Colonic mucosa (tissue), 4 donors: Measurements from ENCODE around the gene SLC1A3. TPM values are rescaled to one million over a fixed set of nuclear protein-coding genes. Genes with fewer than 3 reads are reported as not detected.

ENCODE experiments used
- DNase-seq: peaks from one replicate; pipeline ENCODE4 v3.0.0-alpha.2; 2020
- H3K27ac ChIP-seq: fragments of 200-600 bp; one replicate; pipeline ENCODE4 v1.8.0; 2021
- H3K27me3 ChIP-seq: fragments of 200-600 bp; one replicate; pipeline ENCODE4 v1.8.0; 2021
- H3K36me3 ChIP-seq: fragments of 200-600 bp; one replicate; pipeline ENCODE4 v1.8.0; 2021
- H3K4me1 ChIP-seq: fragments of 200-600 bp; one replicate; pipeline ENCODE4 v1.8.0; 2021; ENCODE audit warnings: mild to moderate bottlenecking
- H3K4me3 ChIP-seq: fragments of 200-600 bp; one replicate; pipeline ENCODE4 v1.8.0; 2021
- H3K9ac ChIP-seq, 2 donors: one replicate each; pipeline ENCODE4 v1.7.0; 2013; ENCODE audit warnings: control low read depth in 2 of 2, low read depth in 2 of 2, low read length in 2 of 2
- H3K9me3 ChIP-seq: fragments of 200-600 bp; one replicate; pipeline ENCODE4 v1.8.0; 2021
- intact Hi-C: fragments of 100-400 bp; cut with DNase I; formaldehyde crosslinking; loops from one replicate; pipeline ENCODE4 v1.14.1; 2022
- total RNA-seq, 2 donors: library from RNA; stranded (reverse); fragmentation: NEBNext Ultra II Directional in 1 of 2; extraction: Animal tissue kit (Norgen Biotek cat#: 25700) in 1 of 2; gene quantifications; one replicate each; pipeline ENCODE4 v1.2.1, GENCODE V29; 2021
- TF ChIP-seq, protein P1 (sequence below): fragments of 200-600 bp; IDR thresholded peaks from one replicate; pipeline ENCODE4 v1.8.0; 2022; ENCODE audit warnings: antibody characterized with exemption, mild to moderate bottlenecking
- donor health status: healthy.
- donor health status: DM: no; HTN: no; CAD: no.
- donor health status: DM: no; HTN: no; CAD: no.

SLC1A3 gene
- total RNA-seq, 2 donors from 2014 or later: 0.50 to 1.9 TPM

DNA sequence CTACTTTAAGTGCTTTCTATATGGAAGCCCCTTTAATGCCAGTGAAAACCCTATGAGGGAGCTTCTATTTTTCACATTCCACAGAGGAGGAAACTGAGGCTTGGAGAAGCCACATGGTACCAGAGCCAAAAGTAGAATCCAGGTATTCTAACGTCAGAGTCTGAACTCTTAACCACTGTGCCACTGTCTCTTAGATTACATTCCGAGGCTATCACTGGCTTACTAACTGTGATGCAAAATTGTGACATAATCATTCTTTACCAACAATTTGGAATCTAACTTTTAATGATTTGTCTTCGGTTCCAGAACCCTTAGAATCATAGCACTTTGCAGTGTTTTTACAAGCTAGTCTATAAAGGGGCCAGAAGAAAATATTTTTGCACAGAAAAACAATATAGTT is 59.2 kb downstream of the SLC1A3 start:
- H3K27ac ChIP-seq: no peak overlapping the region
- no peaks in the 10 kb centered on the region for H3K9me3 ChIP-seq
- no peak overlapping the region for H3K4me3 ChIP-seq
- H3K9ac ChIP-seq: no peak overlapping the region
- no peak for DNase-seq
- H3K4me1 ChIP-seq: no peaks in the 10 kb centered on the region
- intact Hi-C loops: no loop called here
- TF ChIP-seq, protein P1, sequence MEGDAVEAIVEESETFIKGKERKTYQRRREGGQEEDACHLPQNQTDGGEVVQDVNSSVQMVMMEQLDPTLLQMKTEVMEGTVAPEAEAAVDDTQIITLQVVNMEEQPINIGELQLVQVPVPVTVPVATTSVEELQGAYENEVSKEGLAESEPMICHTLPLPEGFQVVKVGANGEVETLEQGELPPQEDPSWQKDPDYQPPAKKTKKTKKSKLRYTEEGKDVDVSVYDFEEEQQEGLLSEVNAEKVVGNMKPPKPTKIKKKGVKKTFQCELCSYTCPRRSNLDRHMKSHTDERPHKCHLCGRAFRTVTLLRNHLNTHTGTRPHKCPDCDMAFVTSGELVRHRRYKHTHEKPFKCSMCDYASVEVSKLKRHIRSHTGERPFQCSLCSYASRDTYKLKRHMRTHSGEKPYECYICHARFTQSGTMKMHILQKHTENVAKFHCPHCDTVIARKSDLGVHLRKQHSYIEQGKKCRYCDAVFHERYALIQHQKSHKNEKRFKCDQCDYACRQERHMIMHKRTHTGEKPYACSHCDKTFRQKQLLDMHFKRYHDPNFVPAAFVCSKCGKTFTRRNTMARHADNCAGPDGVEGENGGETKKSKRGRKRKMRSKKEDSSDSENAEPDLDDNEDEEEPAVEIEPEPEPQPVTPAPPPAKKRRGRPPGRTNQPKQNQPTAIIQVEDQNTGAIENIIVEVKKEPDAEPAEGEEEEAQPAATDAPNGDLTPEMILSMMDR: no peak
- H3K36me3 ChIP-seq: no peaks in the 10 kb centered on the region
- H3K27me3 ChIP-seq: no peaks in the 10 kb centered on the region

GRCh38 chr5:36666274-36666673 is 59.9 kb downstream of the SLC1A3 start:
- H3K4me1 ChIP-seq: no peaks in the 10 kb centered on the region
- H3K27ac ChIP-seq: no peak overlapping the region
- no peaks in the 10 kb centered on the region for H3K36me3 ChIP-seq
- no peaks in the 10 kb centered on the region for H3K27me3 ChIP-seq
- intact Hi-C loops: no loop called here
- DNase-seq: no peak
- TF ChIP-seq, protein P1: no peak
- no peak overlapping the region for H3K4me3 ChIP-seq
- H3K9ac ChIP-seq: no peak overlapping the region
- no peaks in the 10 kb centered on the region for H3K9me3 ChIP-seq

DNA sequence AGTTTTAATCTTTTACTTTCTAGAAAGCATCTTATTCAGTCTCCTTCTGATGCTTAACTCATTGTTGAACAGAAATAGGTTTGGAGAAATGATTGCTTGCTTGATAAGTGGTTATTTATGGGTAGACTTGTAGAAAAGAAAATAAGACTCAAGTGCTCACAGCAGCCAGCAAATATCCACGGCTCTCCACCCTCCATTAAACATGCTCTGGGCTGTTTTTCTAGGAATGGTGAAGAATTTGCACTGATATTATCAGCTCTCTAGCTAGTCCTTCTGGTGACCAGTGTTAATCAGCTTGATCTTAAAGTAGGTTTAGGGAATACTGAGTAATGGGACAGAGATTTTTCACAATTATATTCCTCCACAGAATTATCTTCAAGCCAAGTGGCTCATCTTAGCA is 60.6 kb downstream of the SLC1A3 start:
- intact Hi-C loops: no loop called here
- Histone ChIP-seq H3K27ac (no peak overlapping the region), H3K9me3 (no peaks in the 10 kb centered on the region), H3K9ac (no peak overlapping the region), H3K4me3 (no peak overlapping the region), H3K27me3 (no peaks in the 10 kb centered on the region), H3K4me1 (no peaks in the 10 kb centered on the region), H3K36me3 (no peaks in the 10 kb centered on the region)
- TF ChIP-seq, protein P1: no peak
- no peak for DNase-seq

DNA sequence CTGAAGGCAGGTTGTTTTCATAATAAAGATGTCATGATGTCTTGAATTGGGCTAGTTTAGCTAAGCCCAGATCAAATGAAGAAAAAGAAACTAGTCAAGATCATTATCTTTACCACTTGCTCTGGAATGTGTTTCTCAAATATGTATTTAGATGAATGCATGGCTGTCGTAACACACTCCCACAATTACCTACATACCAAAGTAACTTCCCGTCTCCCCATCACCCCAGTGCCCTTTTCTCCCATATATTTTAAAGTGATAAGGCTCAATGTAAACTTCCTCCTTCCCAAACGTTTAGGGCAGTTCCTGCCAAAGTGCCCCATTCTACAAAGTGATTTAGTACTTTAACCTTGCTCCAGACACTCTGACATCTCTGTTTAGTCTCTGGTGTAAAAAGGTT is 61.4 kb downstream of the SLC1A3 start:
- DNase-seq: no peak
- no peak overlapping the region for H3K4me3 ChIP-seq
- no peak overlapping the region for H3K9ac ChIP-seq
- no peaks in the 10 kb centered on the region for H3K4me1 ChIP-seq
- TF ChIP-seq, protein P1: no peak
- no peaks in the 10 kb centered on the region for H3K9me3 ChIP-seq
- H3K27me3 ChIP-seq: no peaks in the 10 kb centered on the region
- H3K36me3 ChIP-seq: no peaks in the 10 kb centered on the region
- intact Hi-C loops: no loop called here
- H3K27ac ChIP-seq: no peak overlapping the region

- no peak overlapping the region for H3K9ac ChIP-seq
Observed at GRCh38 chr5:36669015-36669651, 62.7 kb downstream of the SLC1A3 start.

More at GRCh38 chr5:36669015-36669651, 62.7 kb downstream of the SLC1A3 start:
- Histone ChIP-seq H3K27ac (no peak overlapping the region), H3K36me3 (no peaks in the 10 kb centered on the region), H3K4me1 (no peaks in the 10 kb centered on the region), H3K9me3 (no peaks in the 10 kb centered on the region), H3K4me3 (no peak overlapping the region), H3K27me3 (no peaks in the 10 kb centered on the region)
- TF ChIP-seq, protein P1: no peak
- no peak for DNase-seq
- intact Hi-C loops: no loop called here
